Measurements from ENCODE around the gene BCL2L13. TPM values are rescaled to one million over a fixed set of nuclear protein-coding genes. Genes with fewer than 3 reads are reported as not detected.

BCL2L13 gene
- total RNA-seq, 6 experiments from 2014 or later = 26.2 to 44.5 (median 37.3) TPM

GRCh38 chr22:17726928-17727897 is 88.7 kb downstream of the BCL2L13 start:
- Histone ChIP-seq H3K9me3 (no peaks in the 10 kb centered on the region), H3K4me1 (peaks cover 0 to 18% (median 5%) of the 10 kb centered on the region in 4 donors), H3K27me3 (no peaks in the 10 kb centered on the region), H3K36me3 (peaks cover 0 to 21% (median 9%) of the 10 kb centered on the region in 4 donors), H3K4me3 (no peak overlapping the region), H3K27ac (no peak overlapping the region)
- intact Hi-C loops (cut with DNase I) = no loop called here
- ATAC-seq = no peak
- 84% methylated on average over 10 of the region's 18 CpGs for WGBS (ENCODE audit: insufficient coverage, low coverage, low lambda C conversion rate, missing lambda C conversion rate)
- DNase-seq = peak in 1 of 3 donors; percentile 46
- TF ChIP-seq POLR2A (IDR thresholded peaks at IDR 0.05) = no peak
- TF ChIP-seq, protein P1, sequence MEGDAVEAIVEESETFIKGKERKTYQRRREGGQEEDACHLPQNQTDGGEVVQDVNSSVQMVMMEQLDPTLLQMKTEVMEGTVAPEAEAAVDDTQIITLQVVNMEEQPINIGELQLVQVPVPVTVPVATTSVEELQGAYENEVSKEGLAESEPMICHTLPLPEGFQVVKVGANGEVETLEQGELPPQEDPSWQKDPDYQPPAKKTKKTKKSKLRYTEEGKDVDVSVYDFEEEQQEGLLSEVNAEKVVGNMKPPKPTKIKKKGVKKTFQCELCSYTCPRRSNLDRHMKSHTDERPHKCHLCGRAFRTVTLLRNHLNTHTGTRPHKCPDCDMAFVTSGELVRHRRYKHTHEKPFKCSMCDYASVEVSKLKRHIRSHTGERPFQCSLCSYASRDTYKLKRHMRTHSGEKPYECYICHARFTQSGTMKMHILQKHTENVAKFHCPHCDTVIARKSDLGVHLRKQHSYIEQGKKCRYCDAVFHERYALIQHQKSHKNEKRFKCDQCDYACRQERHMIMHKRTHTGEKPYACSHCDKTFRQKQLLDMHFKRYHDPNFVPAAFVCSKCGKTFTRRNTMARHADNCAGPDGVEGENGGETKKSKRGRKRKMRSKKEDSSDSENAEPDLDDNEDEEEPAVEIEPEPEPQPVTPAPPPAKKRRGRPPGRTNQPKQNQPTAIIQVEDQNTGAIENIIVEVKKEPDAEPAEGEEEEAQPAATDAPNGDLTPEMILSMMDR (IDR thresholded peaks at IDR 0.05) = no peak

DNA sequence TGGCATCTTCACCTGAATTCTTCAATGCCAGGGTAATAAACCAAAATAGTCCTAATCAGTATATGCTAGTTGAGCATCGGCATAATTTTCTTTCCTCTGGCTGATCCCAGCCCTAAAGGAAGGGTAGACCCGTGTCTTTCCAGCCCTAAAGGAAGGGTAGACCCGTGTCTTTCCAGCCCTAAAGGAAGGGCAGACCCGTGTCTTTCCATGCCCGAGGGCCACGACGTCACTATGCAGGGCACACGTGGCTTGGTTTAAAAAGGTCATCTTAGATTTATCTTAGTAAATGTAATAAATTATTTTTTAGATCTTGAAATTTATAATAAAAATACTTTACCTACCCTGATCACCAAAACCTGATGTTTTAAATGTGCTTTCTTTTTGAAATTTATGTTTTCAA is 90.2 kb downstream of the BCL2L13 start:
- DNase-seq (peak in 1 of 3 donors; percentile 18), ATAC-seq (no peak)
- Histone ChIP-seq H3K27me3 (no peaks in the 10 kb centered on the region), H3K4me3 (no peak overlapping the region), H3K36me3 (peaks cover 0 to 21% (median 9%) of the 10 kb centered on the region in 4 donors), H3K9me3 (no peaks in the 10 kb centered on the region), H3K4me1 (peaks cover 0 to 34% (median 8%) of the 10 kb centered on the region in 4 donors), H3K27ac (no peak overlapping the region)
- WGBS (ENCODE audit: insufficient coverage, low coverage, low lambda C conversion rate, missing lambda C conversion rate) = 86% methylated on average over 7 of the region's 8 CpGs
- TF ChIP-seq, protein P1 (IDR thresholded peaks at IDR 0.05) = no peak
- TF ChIP-seq POLR2A (IDR thresholded peaks at IDR 0.05) = no peak
- intact Hi-C loops (cut with DNase I) = no loop called here

DNA sequence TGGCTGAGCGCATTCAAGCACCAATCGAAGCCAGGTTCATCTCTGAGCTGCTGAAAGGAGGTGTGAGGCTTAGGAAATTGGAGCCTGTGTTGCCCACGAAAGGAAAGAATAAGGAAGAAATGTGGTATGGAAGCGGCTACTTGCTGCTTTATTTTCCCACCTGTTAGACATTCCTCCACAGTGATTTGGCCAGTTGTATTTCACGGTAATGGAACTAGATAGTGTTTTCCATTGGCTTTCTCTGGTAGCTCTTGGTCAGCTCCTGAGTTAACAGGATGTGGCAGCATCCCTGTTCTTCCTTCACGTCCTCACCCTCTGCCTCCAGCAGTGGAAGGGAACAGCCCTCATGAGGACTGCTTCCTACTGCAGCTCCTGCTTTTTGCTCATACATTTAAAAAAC is 91.0 kb downstream of the BCL2L13 start:
- no peak for ATAC-seq
- Histone ChIP-seq H3K27ac (no peak overlapping the region), H3K27me3 (no peaks in the 10 kb centered on the region), H3K36me3 (peaks cover 0 to 27% (median 12%) of the 10 kb centered on the region in 4 donors), H3K4me3 (no peak overlapping the region), H3K4me1 (peaks cover 0 to 34% (median 8%) of the 10 kb centered on the region in 4 donors), H3K9me3 (no peaks in the 10 kb centered on the region)
- TF ChIP-seq POLR2A (IDR thresholded peaks at IDR 0.05) = no peak
- TF ChIP-seq, protein P1 (IDR thresholded peaks at IDR 0.05) = no peak
- WGBS (ENCODE audit: insufficient coverage, low coverage, low lambda C conversion rate, missing lambda C conversion rate) = 86% methylated on average over 6 of the region's 6 CpGs
- no peak for DNase-seq
- intact Hi-C loops (cut with DNase I) = no loop called here

DNA sequence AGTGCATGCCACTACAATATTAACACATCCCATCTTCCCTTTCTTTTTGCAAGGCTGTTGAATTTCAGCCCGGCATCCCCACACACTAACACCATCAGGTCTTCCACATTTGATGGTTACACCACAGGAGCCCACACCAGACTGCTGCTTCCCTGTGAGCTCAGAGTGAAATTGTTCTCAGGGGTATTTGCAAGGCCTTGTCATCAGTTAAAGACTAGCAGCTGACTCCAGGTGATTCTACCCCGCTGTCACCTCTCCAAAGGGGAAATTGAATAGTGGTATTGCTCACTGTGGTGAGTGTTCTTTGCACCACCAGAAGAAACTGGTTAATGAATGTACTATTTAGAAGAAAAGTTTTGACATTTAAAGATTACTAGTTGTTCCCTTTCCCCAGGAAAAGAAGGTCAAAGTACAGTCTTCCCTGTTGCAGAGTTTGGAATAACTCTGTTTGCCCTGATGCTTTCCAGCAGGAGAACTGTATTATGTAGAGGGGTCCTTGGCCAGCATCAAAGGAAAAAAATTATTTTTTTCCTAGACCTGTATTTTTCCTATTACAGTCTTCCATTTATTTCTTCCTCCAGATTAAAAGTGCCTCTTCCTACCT is 93.8 kb downstream of the BCL2L13 start:
- WGBS (ENCODE audit: insufficient coverage, low coverage, low lambda C conversion rate, missing lambda C conversion rate) = 21% methylated on average over 2 of the region's 2 CpGs

More for the DNA sequence above, 93.8 kb downstream of the BCL2L13 start:
- H3K36me3 ChIP-seq = peaks cover 0 to 35% (median 17%) of the 10 kb centered on the region in 4 donors
- peaks cover 0 to 34% (median 8%) of the 10 kb centered on the region in 4 donors for H3K4me1 ChIP-seq
- H3K9me3 ChIP-seq = no peaks in the 10 kb centered on the region
- no peaks in the 10 kb centered on the region for H3K27me3 ChIP-seq
- intact Hi-C loops (cut with DNase I) = no loop called here
- H3K4me3 ChIP-seq = peak overlapping the region in 1 of 3 donors; percentile 14
- ATAC-seq = peak; percentile 39 to 58 (median 46)
- H3K27ac ChIP-seq = peak overlapping the region; percentile 37 to 90 (median 88)
- peak in 1 of 3 donors; percentile 35 for DNase-seq
- TF ChIP-seq, protein P1 (IDR thresholded peaks at IDR 0.05) = no peak
- no peak for TF ChIP-seq POLR2A (IDR thresholded peaks at IDR 0.05)

Data from right lobe of liver (tissue), 6 donors.